ENCODE measurements around the gene NOXA1.

DNA sequence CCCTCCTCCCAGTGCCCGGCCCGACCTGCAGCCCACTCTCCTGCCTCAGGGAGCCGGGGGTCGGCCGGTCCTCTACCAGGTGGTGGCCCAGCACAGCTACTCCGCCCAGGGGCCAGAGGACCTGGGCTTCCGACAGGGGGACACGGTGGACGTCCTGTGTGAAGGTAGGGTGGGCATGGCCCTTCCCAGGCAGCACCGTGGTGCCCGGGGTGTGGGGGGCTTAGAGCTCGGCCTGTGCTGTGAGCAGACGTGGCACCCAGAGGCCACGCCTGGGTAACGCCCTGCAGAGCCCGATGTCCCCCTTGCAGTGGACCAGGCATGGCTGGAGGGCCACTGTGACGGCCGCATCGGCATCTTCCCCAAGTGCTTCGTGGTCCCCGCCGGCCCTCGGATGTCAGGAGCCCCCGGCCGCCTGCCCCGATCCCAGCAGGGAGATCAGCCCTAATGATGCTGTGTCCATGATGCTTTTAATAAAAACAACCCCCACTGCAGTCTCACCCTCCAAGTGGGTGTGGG is 10.8 kb downstream of the NOXA1 start:
- TF ChIP-seq, protein P1, sequence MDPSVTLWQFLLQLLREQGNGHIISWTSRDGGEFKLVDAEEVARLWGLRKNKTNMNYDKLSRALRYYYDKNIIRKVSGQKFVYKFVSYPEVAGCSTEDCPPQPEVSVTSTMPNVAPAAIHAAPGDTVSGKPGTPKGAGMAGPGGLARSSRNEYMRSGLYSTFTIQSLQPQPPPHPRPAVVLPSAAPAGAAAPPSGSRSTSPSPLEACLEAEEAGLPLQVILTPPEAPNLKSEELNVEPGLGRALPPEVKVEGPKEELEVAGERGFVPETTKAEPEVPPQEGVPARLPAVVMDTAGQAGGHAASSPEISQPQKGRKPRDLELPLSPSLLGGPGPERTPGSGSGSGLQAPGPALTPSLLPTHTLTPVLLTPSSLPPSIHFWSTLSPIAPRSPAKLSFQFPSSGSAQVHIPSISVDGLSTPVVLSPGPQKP (CRISPR knock-in tag; IDR thresholded peaks at IDR 0.05) = no peak
- no peak for TF ChIP-seq CEBPB (tag; IDR thresholded peaks at IDR 0.05)
